GM21825 (cell line): ENCODE data around the gene MUC22.
"Not testable (repeated sequence)": the region's sequence is repeated elsewhere in the genome, so short reads cannot be mapped to it uniquely, and the experiment has no call there.

Experiments used
- ATAC-seq: cut with Tn5 transposase; IDR thresholded peaks from one replicate; pipeline ENCODE4 v1.9.1; 2021; ENCODE audit warnings: mild to moderate bottlenecking, moderate library complexity; ENCODE audit not compliant: unreplicated experiment

MUC22 gene

DNA sequence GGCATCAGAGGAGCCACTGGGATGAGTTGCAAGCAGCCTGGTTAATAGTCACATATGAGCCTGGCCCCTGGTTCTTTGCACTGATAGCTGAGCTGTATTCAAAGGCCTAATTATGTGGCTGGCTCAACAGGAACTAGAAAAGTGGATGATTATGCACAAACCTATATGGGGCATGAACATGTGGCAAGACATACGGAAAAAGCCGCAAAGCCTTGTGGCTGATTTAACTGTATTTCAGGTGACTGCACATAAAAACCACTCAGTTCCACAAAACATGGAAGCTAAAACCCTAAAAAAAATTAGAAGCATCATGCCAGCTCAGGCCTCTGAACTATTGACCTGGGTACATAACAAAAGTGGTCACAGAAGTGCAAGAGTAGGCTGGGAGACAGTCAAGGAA, 13.0 kb upstream of the MUC22 start:
- no peak for ATAC-seq

DNA sequence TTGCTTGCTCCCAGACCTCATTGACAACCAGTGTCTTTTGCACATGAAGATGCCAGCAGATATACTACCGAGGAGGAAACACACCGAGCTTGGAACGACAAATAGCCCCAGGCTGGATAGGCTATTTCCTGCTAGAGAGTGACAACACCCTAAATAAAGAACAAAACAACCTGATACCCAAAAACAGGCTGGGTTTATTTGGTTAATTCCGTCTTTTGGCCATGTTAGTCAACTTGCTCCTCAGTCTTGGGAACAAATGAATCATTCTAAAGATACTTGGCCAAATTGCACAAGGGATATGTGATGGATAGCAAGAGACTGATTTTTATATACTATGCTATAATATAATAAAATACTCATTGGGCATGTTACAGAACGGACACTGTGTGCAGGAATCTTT, 11.5 kb upstream of the MUC22 start:
- no peak for ATAC-seq

DNA sequence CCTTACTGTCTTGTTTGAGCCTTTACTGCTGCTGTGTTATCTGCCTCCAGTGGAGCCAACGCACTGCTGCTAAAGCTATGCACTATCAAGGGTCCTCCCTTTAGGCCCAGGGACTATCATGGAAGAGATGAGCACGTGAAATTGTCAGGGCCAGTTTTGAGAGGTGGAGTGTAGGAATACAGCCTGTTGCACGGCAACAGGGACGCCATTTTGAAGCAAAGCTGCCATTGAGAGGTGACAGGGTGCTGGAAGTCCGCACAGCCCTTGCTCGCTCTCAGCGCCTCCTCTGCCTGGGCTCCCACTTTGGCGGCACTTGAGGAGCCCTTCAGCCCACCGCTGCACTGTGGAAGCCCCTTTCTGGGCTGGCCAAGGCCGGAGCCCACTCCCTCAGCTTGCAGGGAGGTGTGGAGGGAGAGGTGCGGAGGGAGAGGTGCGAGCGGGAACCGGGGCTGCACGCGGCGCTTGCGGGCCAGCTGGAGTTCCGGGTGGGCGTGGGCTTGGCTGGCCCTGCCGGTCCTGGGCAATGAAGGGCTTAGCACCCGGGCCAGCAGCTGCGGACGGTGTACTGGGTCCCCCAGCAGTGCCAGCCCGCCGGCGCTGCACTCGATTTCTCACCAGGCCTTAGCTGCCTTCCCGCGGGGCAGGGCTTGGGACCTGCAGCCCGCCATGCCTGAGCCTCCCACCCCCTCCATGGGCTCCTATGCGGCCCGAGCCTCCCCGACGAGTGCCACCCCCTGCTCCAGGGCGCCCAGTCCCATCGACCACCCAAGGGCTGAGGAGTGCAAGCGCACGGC, 10.0 kb upstream of the MUC22 start:
- ATAC-seq = not testable (repeated sequence)

DNA sequence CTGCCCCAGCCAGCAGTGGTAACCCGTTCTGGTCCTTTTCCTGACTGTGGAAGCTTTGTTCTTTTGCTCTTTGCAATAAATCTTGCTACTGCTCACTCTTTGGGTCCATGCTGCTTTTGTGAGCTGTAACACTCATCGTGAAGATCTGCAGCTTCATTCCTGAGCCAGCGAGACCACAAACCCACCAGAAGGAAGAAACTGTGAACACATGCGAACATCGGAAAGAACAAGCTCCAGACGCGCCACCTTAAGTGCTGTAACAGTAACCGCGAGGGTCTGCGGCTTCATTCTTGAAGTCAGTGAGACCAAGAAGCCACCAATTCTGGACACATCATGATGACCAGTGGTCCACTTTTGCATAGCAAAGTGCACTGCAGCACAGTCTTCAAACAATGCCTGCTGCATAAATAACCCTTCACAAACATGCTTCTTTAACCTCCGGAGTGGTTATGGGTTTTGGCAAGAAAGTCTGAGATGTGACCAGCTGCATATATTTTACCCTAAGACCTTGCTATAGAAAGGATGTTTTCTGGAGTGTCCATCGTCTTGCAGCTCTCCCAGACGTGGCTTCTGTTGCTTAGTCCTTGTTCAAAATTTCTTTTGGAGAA, 8.9 kb upstream of the MUC22 start:
- ATAC-seq = no peak

DNA sequence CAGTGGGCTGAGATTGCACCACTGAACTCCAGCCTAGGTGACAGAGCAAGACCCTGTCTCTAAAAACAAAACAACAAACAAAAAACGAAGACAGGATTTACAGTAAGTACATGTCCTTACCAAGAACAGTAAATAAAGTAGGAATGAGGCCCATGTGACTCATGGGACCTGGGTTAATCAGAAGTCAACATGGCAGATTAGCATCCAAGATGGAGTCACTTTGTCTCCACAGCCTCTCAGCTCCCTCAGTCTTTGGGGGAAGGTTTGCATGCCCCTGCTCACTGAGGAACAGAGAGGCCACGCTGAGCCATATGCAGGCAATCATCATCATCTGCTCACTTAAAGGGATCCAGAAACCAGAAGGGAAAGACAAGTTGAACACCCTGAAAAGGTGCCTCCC, 7.8 kb upstream of the MUC22 start:
- no peak for ATAC-seq

DNA sequence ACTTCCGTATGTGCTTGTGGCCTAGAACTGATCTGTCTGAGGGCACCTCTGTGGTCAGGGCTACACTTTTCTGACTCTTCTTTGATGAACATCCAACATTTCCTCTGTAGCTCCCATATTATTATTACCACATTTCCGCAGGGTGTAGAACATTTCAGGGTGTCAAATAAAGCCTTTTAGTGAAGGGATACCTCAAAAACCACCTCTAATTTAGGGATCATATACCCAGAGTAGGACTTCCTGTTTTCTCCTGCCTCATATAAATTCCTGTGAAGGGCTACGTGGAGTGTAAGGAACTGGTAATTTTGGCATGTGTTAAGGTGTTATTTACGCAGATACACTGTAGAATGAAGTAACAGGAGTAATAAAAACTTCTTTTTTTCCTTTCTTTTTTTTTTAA, 5.5 kb upstream of the MUC22 start:
- no peak for ATAC-seq

DNA sequence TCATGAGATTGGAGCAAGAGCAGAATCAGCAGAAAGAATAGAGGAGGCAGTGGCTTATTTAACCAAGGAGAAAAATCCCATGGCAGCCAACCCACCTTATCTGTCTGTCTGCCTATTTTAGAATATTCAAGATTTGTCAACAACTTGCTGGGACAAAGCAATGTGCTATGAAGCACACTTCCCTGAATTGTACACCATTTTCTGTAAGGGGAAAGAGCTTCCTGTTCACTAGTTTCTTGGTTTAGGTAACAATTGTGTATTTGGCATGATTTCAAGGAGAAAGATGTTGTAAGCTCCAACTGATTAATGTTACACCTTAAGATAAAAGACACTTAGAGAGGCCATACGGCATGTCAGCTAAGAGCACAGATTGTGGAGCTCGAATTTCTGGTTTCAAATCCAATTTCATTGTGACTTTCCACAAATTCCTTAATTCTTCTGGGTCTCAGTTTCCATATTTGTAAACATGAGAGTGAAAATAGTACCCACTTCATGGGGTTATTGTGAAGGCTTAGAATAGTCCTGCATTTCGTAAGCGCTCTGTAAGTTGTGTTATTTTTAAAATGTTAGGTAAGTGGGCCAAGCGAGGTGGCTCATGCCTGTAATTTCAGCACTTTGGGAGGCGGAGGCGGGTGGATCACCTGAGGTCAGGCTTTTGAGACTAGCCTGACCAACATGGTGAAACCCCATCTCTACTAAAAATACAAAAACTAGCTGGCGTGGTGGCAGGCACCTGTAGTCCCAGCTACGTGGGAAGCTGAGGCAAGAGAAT, 4.8 kb upstream of the MUC22 start:
- ATAC-seq = no peak

DNA sequence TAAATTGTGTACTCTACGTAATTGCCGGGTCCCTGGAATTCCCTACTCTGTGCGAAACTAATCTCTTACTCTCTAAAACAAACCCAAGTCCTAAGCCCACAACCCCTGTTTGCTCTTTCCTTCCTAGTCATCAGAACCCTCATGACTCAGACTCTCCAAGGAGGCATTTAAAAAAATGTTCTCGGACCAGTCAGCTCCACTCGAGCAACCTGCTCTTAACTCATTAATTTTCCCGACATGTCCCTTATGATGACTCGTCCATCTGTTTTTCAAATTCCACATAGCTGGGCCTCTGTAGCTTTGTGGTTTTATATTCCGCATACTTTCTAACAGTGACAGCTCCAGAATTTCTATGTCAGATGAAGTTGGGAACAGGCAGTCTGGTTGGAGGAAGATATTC, 2.6 kb upstream of the MUC22 start:
- no peak for ATAC-seq

DNA sequence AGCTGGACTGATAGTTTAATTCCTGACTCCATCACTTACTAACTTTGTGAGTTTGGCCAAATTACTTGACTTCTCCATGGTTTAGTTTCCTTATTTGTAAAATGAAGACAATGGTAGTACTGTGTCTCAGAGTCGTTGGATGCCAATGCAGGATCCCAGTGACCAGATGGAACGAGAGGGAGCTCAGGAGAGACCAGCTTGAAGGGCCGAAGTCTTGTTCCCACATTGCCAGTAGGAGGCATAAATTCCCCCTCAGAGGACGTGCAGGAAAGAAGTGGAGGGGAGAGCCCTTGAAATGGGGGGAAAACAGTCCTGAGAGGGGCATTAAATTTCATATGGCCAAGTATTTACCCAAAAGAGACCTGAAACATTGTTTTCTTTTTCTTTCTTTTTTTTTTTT, 2.1 kb upstream of the MUC22 start:
- no peak for ATAC-seq

DNA sequence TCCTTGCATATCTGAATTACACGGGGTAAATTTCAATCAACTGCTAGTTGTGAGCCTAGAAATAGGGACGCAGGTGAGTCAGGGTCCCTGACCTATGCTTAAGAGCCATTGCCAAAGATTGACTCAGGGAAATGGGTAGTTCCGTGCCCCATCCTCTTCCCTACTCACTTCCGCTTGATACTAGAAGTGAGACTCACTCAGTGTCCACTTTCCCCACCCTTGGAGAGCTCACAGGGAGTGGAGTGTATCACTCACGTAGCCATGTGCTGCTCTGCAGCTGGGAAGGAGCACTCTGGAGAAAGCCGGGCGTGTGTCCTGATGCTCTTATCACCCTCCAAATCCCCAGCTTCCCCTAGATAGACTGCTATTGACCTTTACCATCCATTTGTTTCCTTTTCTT, 543 bp upstream of the MUC22 start:
- no peak for ATAC-seq

DNA sequence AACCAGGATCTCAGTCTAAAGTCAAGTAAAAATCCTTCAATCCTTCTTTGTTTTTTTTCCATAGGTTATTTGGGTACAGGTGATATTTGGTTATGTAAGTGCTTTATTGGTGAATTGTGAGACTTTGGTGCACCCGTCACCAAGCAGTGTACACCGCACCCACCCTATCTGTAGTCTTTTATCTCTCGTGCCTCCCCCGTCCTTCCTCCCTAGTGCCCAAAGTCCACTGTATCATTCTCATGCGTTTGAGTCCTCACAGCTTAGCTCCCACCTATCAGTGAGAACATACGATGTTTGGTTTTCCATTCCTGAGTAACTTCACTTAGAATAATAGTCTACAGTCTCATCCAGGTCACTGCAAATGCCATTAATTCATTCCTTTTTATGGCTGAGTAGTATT, 879 bp downstream of the MUC22 start:
- no peak for ATAC-seq

DNA sequence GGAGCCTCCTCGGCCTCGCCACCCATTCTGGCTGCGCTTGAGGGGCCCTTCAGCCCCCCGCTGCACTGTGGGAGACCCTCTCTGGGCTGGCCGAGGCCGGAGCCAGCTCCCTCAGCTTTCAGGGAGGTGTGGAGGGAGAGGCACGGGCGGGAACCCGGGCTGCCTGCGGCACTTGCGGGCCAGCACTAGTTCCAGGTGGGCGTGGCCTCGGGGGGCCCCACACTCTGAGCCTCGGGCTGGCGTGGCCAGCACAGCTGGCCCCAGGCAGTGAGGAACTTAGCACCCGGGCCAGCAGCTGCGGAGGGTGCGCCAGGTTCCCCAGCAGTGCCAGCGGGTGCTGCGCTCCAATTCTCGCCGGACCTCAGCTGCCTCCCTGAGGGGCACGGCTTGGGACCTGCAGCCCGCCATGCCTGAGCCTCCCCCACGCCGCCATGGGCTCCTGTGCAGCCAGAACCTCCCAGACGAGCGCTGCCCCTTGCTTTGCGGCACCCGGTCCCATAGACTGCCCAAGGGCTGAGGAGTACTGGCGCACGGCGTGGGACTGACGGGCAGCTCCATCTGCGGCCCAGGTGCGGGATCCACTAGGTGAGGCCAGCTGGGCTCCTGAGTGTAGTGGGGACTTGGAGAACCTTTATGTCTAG, 6.5 kb downstream of the MUC22 start:
- ATAC-seq = no peak

DNA sequence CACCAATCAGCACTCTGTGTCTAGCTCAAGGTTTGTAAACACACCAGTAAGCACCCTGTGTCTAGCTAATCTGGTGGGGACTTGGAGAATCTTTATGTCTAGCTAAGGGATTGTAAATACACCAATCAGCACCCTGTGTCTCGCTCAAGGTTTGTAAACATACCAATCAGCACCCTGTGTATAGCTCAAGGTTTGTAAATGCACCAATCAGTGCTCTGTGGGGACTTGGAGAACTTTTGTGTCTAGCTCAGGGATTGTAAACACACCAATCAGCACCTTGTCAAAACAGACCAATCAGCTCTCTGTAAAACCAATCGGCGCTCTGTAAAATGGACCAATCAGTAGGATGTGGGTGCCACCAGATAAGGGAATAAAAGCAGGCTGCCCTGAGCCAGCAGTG, 7.2 kb downstream of the MUC22 start:
- ATAC-seq = not testable (repeated sequence)

DNA sequence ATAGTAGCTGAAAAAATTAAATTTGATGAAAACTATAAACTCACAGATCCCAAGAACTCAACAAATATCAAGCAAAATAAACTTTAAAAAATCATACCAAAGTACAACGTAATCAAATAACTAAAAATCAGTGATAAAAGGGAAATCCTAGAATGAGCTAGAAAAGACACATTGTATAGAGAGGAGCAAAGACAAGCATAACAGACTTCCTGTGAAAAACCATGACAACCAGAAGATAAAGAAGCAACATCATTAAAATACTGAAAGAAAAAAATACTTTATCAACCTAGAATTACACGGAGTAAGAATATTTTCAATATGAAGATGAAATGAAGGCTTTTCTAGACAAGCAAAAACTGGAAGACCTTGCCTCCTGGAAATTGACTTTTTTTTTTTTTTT, 9.8 kb downstream of the MUC22 start:
- no peak for ATAC-seq

DNA sequence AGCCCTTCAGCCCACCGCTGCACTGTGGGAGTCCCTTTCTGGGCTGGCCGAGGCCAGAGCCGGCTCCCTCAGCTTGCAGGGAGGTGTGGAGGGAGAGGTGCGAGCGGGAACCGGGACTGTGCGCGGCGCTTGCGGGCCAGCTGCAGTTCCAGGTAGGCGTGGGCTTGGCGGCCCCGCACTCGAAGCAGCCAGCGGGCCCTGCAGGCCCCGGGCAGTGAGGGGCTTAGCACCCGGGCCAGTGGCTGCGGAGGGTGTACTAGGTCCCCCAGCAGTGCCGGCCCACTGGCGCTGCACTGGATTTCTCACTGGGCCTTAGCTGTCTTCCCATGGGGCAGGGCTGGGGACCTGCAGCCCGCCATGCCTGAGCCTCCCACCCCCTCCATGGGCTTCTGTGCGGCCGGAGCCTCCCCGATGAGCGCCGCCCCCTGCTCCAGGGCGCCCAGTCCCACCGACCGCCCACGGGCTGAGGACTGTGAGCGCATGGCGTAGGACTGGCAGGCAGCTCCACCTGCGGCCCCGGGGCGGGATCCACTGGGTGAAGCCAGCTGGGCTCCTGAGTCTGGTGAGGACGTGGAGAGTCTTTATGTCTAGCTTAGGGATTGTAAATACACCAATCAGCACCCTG, 10.5 kb downstream of the MUC22 start:
- ATAC-seq = not testable (repeated sequence)

DNA sequence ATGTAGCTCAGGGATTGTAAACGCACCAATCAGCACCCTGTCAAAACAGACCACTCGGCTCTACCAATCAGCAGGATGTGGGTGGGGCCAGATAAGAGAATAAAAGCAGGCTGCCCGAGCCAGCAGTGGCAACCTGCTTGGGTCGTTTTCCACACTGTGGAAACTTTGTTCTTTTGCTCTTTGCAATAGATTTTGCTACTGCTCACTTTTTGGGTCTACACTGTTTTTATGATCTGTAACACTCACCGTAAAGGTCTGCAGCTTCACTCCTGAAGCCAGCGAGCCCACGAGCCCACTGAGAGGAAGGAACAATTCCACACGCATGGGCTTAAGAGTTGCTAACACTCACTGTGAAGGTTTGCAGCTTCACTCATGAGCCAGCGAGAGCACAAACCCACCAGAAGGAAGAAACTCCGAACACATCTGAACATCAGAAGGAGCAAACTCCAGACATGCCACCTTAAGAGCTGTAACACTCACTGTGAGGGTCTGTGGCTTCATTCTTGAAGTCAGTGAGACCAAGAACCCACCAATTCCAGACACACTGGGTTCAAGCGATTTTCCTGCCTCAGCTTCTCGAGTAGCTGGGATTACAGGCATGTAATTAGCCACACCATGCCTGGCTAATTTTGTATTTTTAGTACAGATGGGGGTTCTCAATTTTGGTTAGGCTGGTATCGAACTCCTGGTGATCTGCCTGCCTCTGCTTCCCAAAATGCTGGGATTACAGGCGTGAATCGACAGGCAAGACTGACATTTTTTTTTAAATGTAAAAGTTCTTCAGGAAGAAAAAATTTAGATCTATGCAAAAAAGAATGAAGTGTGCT, 11.6 kb downstream of the MUC22 start:
- ATAC-seq = not testable (repeated sequence)

DNA sequence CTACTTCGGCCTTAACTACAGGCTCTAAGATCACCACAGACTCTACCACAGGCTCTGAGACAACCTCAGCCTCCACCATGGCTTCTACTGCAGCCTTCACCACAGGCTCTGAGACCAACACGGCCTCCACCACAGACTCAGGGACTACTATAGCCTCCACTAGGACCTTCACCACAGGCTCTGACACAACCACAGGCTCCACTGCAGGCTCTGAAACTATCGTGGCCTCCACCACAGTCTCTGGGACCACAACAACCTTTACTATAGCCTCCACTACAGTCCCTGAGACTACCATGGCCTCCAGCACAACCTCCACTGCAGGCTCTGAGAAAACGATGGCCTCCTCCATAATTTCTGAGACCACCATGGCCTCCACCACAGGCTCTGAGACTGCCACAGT, 15.3 kb downstream of the MUC22 start:
- no peak for ATAC-seq

DNA sequence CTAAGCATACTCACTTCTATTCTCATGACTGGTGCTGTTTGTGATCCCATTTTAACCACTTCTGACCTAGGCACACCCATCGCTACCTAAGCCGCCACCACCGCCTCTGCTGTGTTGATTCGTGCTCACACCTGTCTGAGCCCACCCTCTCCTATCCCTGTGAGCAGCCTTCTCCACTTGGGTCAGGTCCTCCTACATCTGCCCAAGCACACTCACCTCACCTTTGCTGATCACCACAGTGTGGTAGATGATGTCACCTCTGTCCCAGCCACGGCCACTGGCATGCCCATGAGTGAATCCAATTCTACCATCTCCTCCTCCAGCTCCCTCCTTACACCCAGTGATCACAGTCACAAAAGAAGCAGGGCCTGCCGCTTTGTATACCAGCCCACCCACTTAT, 20.8 kb downstream of the MUC22 start:
- ATAC-seq = no peak

DNA sequence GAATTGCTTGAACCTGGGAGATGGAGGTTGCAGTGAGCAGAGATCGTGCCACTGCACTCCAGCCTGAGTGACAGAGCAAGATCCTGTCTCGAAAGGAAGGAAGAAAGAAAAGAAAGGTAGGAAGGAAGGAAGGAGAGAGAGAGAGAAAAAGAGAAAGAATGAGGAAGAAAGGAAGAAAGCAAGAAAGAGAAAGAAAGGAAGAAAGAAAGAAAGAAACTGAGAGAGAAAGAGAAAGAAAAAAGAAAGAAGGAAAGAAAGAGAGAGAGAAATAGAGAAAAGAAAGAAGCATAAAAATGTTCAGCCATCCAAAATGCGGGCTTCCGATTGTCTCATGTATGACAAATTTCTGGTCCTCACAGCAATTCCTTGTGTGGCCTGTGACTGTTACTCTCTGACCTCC, 22.8 kb downstream of the MUC22 start:
- no peak for ATAC-seq

DNA sequence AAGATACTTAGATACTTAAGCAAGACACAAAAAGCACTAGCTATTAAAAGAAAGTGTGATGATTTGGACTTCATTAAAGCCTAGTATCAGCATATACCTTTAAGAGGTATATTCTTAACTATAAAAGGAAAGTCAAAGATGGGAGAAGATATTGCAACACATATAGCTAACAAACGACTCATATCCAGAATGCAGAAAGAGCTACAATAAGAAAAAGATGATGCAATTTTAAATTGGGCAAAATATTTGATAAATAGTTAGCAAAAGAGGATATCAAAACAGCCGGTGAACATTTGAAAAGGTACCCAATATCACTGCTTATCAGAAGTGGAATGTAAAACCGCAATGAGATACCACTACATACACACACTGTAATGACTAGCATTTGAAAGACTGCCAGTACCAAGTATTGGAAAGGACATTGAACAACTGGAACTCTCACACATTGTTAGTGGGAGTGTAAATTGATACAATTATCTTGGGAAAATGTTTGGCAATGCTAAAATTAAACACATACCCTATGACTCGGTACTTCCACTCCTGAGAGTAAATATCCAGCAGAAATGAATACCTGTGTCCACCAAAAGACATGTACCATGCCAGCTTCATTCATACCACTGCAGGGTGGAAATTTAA, 25.7 kb downstream of the MUC22 start:
- ATAC-seq = no peak
